Endothelial cell of umbilical vein (primary cell): ENCODE measurements around the gene SMNDC1. TPM values are rescaled to one million over a fixed set of nuclear protein-coding genes. Genes with fewer than 3 reads are reported as not detected.

Experiments
- BruUV-seq: library from RNA; stranded (reverse); fragments of 400-500 nt; replicated peaks from 2 replicates; lab custom pipeline; 2021; lab: Mats Ljungman, UMichigan
- CTCF ChIA-PET: fragments of 300-600, 350-600 bp; sonication (Branson Sonifier 250); formaldehyde crosslinking; loops from one replicate; lab custom pipeline; 2021; ENCODE audit warnings: antibody characterized with exemption, inconsistent platforms; lab: Charles Lee
- POLR2A ChIA-PET: fragments of 300-600, 350-600 bp; sonication (Branson Sonifier 250); formaldehyde crosslinking; loops from one replicate; lab custom pipeline; 2021; ENCODE audit warnings: antibody characterized with exemption, inconsistent platforms; lab: Charles Lee
- DNase-seq: peaks from one replicate; pipeline ENCODE4 v3.0.0-alpha.2; 2011; ENCODE audit warnings: low read depth, low spot score
- FAIRE-seq: peaks from 2 replicates; lab custom pipeline; 2011; peaks lifted over from hg19 to GRCh38; lab: Jason Lieb, UNC
- H2AFZ ChIP-seq: 2 replicates; pipeline ENCODE4 v1.6.0; 2012; ENCODE audit warnings: low read depth, low read length, control low read depth, inconsistent platforms
- H3K27ac ChIP-seq: 2 replicates; pipeline ENCODE4 v1.5.1; 2011; ENCODE audit warnings: low read depth, mild to moderate bottlenecking, control low read depth, low read length, moderate library complexity; ENCODE audit not compliant: insufficient read depth
- H3K27me3 ChIP-seq, 2 experiments: 2 replicates each; pipeline versions ENCODE4 v1.6.0 to v1.6.1; 2011; ENCODE audit warnings: low read length in 2 of 2, mixed read lengths in 1 of 2; ENCODE audit not compliant: control insufficient read depth in 2 of 2, insufficient read depth in 2 of 2
- H3K36me3 ChIP-seq, 2 experiments: 2 replicates in 1 of 2; 3 replicates in 1 of 2; pipeline ENCODE4 v1.5.1; 2011; ENCODE audit warnings: low read length in 2 of 2, mild to moderate bottlenecking in 1 of 2, moderate library complexity in 1 of 2; ENCODE audit not compliant: control insufficient read depth in 2 of 2, insufficient read depth in 2 of 2; ENCODE audit errors: extremely low read depth in 1 of 2
- H3K4me1 ChIP-seq: 3 replicates; pipeline ENCODE4 v1.5.1; 2011; ENCODE audit warnings: mild to moderate bottlenecking, low read length; ENCODE audit not compliant: control insufficient read depth, insufficient read depth; ENCODE audit errors: extremely low read depth
- H3K4me2 ChIP-seq: 2 replicates; pipeline ENCODE4 v1.6.1; 2011; ENCODE audit warnings: low read length, control low read depth, mixed read lengths; ENCODE audit not compliant: insufficient read depth
- H3K4me3 ChIP-seq, 3 experiments: fragments of 200-600 bp in 1 of 3; sonication (generic), shearing (Covaris generic) in 1 of 3; replicated peaks in 1 of 3; 2 replicates each; pipeline ENCODE4 v1.5.1; 2011 to 2016; ENCODE audit warnings: control low read depth in 3 of 3, low read length in 3 of 3, mild to moderate bottlenecking in 2 of 3, inconsistent platforms in 1 of 3, low read depth in 1 of 3, moderate library complexity in 1 of 3; ENCODE audit not compliant: insufficient read depth in 1 of 3
- H3K79me2 ChIP-seq: 2 replicates; pipeline ENCODE4 v1.6.0; 2012; ENCODE audit warnings: low read length, inconsistent platforms; ENCODE audit not compliant: control insufficient read depth, insufficient read depth
- H3K9ac ChIP-seq: replicated peaks from 2 replicates; pipeline ENCODE3; 2011; ENCODE audit warnings: low read length, control low read depth; ENCODE audit not compliant: insufficient read depth; ENCODE audit errors: extremely low read depth
- H3K9me1 ChIP-seq: replicated peaks from 3 replicates; pipeline ENCODE4 v1.6.0; 2011; ENCODE audit warnings: mild to moderate bottlenecking, low read length; ENCODE audit not compliant: control insufficient read depth, insufficient read depth; ENCODE audit errors: extremely low read depth
- H3K9me3 ChIP-seq: replicated peaks from 2 replicates; pipeline ENCODE4 v1.5.1; 2012; ENCODE audit warnings: low read length, inconsistent platforms; ENCODE audit not compliant: control insufficient read depth, insufficient read depth
- H4K20me1 ChIP-seq: replicated peaks from 2 replicates; pipeline ENCODE3; 2011; ENCODE audit warnings: mild to moderate bottlenecking, low read length; ENCODE audit not compliant: control insufficient read depth, insufficient read depth; ENCODE audit errors: extremely low read depth
- EZH2 ChIP-seq: IDR thresholded peaks from 2 replicates; pipeline ENCODE4 v1.6.1; 2012; ENCODE audit warnings: borderline replicate concordance, low read depth, mild to moderate bottlenecking, moderate library complexity, low read length, inconsistent platforms; ENCODE audit not compliant: severe bottlenecking
- FOS ChIP-seq: IDR thresholded peaks from 2 replicates; pipeline ENCODE4 v1.6.1; 2011; ENCODE audit warnings: mild to moderate bottlenecking, low read length, moderate library complexity, borderline replicate concordance; ENCODE audit not compliant: insufficient read depth
- GATA2 ChIP-seq: IDR thresholded peaks from 2 replicates; pipeline ENCODE4 v1.7.0; 2011; ENCODE audit warnings: low read depth, mild to moderate bottlenecking, moderate library complexity, mixed read lengths, low read length; ENCODE audit not compliant: insufficient read length, insufficient read depth
- JUN ChIP-seq: IDR thresholded peaks from 2 replicates; pipeline ENCODE4 v1.6.1; 2011; ENCODE audit warnings: borderline replicate concordance, low read depth; ENCODE audit not compliant: insufficient read length, insufficient read depth
- MYC ChIP-seq: IDR thresholded peaks from one replicate; pipeline ENCODE4 v1.6.1; 2011; ENCODE audit warnings: mild to moderate bottlenecking, low read depth, low read length
- POLR2A ChIP-seq: IDR thresholded peaks from 2 replicates; pipeline ENCODE4 v1.6.1; 2012; ENCODE audit warnings: low read depth, mild to moderate bottlenecking, control low read depth, low read length
- POLR2AphosphoS5 ChIP-seq: IDR thresholded peaks from 2 replicates; pipeline ENCODE4 v1.6.1; 2012; ENCODE audit warnings: low read depth, mild to moderate bottlenecking, control low read depth, low read length, moderate library complexity; ENCODE audit not compliant: insufficient read depth
- dilution Hi-C: fragments of 300-500 bp; cut with MboI; formaldehyde crosslinking; loops from one replicate; pipeline ENCODE4 v1.15.0; 2019; ENCODE audit warnings: low sequenced_read_pairs; ENCODE audit not compliant: extremely low pct_ligation_motif_present
- intact Hi-C: fragments of 100-400 bp; cut with micrococcal nuclease; formaldehyde crosslinking; loops from one replicate; pipeline ENCODE4 v1.10.0; 2022
- polyA plus RNA-seq, 4 experiments: library from polyadenylated mRNA; depleted of rRNA in 3 of 4; stranded (reverse) in 3 of 4; unstranded in 1 of 4; fragments of >200 nt; gene quantifications; 2 replicates each; pipeline versions ENCODE4 v1.2.1 to v1.2.3, GENCODE V29; 2011 to 2012; ENCODE audit warnings: missing spikeins in 1 of 4
- total RNA-seq: library from RNA; stranded (reverse); gene quantifications from 2 replicates; pipeline ENCODE4 v1.2.3, GENCODE V29; 2021
- TF ChIP-seq, protein P1 (sequence below), 2 donors: IDR thresholded peaks; 1 replicate in 1 of 2; 2 replicates in 1 of 2; pipeline ENCODE4 v1.5.1; 2011; ENCODE audit warnings: low read length in 2 of 2, mild to moderate bottlenecking in 2 of 2, moderate library complexity in 2 of 2, control low read depth in 1 of 2, inconsistent platforms in 1 of 2, low read depth in 1 of 2; ENCODE audit not compliant: insufficient read depth in 1 of 2; ENCODE audit errors: extremely low read depth in 1 of 2
- TF ChIP-seq, protein P2 (sequence below): IDR thresholded peaks from 2 replicates; pipeline ENCODE4 v1.6.1; 2011; ENCODE audit not compliant: insufficient read depth, insufficient read length

Gene SMNDC1
- total and polyA plus RNA-seq, 2 donors (not counting 3 experiments of a cell fraction or from before 2014, with no cell fraction given), result 7.1 to 39.3 TPM

DNA sequence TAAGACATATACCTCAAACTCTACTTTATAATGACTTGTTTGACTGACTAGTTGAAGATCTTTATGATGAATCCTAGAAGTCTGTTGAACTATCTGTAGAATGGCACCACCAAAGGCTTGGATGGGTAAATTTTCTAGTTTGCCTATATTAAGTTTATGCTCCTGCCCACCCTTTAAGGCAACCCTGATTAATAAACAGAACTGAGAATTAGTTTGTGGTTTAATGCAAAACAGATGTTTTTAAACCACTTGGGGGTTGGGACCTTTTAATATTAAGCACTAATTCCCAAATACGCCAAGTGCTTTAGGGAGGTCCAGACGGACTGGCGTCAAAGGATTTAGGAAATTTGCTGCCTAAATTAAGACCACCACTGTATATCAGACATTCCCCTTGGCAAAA, 20.5 kb downstream of the SMNDC1 start:
- Histone ChIP-seq H3K27me3 (no peaks in the 10 kb centered on the region), H4K20me1 (no peaks in the 10 kb centered on the region), H3K9me3 (no peaks in the 10 kb centered on the region), H3K9ac (no peak overlapping the region), H3K79me2 (no peaks in the 10 kb centered on the region), H3K4me3 (no peak overlapping the region), H2AFZ (no peak overlapping the region), H3K4me2 (no peak overlapping the region), H3K9me1 (no peaks in the 10 kb centered on the region), H3K27ac (no peak overlapping the region), H3K4me1 (peaks cover 2% of the 10 kb centered on the region), H3K36me3 (no peaks in the 10 kb centered on the region)
- DNase-seq (no peak), FAIRE-seq (no peak)
- intact Hi-C loops, result no loop called here
- POLR2A ChIA-PET, result no interaction called here
- dilution Hi-C loops, result loop anchor here (25.0 kb wide), 2 partner anchors 147 to 397 kb away; no protein-coding TSS in a partner anchor
- BruUV-seq, result no TSS peak
- TF ChIP-seq FOS, result no peak
- TF ChIP-seq, protein P1, sequence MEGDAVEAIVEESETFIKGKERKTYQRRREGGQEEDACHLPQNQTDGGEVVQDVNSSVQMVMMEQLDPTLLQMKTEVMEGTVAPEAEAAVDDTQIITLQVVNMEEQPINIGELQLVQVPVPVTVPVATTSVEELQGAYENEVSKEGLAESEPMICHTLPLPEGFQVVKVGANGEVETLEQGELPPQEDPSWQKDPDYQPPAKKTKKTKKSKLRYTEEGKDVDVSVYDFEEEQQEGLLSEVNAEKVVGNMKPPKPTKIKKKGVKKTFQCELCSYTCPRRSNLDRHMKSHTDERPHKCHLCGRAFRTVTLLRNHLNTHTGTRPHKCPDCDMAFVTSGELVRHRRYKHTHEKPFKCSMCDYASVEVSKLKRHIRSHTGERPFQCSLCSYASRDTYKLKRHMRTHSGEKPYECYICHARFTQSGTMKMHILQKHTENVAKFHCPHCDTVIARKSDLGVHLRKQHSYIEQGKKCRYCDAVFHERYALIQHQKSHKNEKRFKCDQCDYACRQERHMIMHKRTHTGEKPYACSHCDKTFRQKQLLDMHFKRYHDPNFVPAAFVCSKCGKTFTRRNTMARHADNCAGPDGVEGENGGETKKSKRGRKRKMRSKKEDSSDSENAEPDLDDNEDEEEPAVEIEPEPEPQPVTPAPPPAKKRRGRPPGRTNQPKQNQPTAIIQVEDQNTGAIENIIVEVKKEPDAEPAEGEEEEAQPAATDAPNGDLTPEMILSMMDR (IDR thresholded peaks at IDR 0.05; ENCODE audit: extremely low read depth in 1 of 2, insufficient read depth in 1 of 2, low read depth in 1 of 2, low read length in 2 of 2), result no peak
- TF ChIP-seq POLR2AphosphoS5, result no peak
- TF ChIP-seq, protein P2, sequence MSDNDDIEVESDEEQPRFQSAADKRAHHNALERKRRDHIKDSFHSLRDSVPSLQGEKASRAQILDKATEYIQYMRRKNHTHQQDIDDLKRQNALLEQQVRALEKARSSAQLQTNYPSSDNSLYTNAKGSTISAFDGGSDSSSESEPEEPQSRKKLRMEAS, result no peak
- no peak for TF ChIP-seq POLR2A
- no peak for TF ChIP-seq MYC
- TF ChIP-seq JUN, result no peak
- no peak for TF ChIP-seq EZH2
- TF ChIP-seq GATA2, result no peak
- CTCF ChIA-PET, result interaction anchor here (0.9 to 1.8 kb wide), 2 partner anchors 146 to 400 kb away, joined by 3 to 9 read pairs; no protein-coding TSS in a partner anchor
